ENCODE data around the gene KRT75. TPM values are rescaled to one million over a fixed set of nuclear protein-coding genes. Genes with fewer than 3 reads are reported as not detected.

Gene KRT75
- total and polyA plus RNA-seq, 2 of the 4 experiments (the other 2 are of a cell fraction) = not detected

DNA sequence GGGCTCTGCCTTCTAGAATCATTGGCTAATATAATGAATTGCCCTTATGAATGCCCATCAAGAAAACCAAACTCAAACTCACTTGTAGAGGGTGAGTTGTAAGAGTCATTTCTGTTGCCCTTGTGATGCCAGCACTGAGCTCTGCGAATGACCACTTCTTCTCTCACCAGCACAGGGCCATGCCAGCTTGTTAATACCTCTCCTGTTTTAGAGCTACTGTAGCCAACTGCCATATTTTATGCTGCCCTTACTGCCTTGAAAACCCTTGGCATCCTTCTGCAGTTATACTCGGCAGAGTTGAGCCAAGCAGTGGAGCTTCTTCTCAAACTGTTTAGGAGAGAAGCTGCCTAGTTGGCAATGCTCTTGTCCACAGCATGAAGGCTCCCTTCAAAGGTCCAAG is 8.1 kb downstream of the KRT75 start:
- H3K4ac ChIP-seq (ENCODE audit: low read depth, low read length) = no peak overlapping the region
- CTCF ChIA-PET = no interaction called here
- in situ Hi-C loops (cut with MboI; ENCODE audit: low sequenced_read_pairs) = no loop called here
- no peak overlapping the region for H2BK15ac ChIP-seq (ENCODE audit: low read depth, low read length)
- DNase-seq (no peak), ATAC-seq (ENCODE audit: low read depth) (no peak)
- no peak overlapping the region for H2BK20ac ChIP-seq (ENCODE audit: low read depth, low read length)
- WGBS, 2 experiments (ENCODE audit: extremely low coverage in 2 of 2, insufficient read length in 1 of 2) = 29% methylated on average over 1 of the region's 2 CpGs; no CpG with 5 or more reads in 1 of the 2 experiments
- H3K4me2 ChIP-seq (ENCODE audit: low read depth, low read length) = no peak overlapping the region
- POLR2A ChIA-PET (ENCODE audit: unreplicated experiment) = no interaction called here
- H3K27ac ChIP-seq (ENCODE audit: insufficient read depth, low read length) = no peak overlapping the region
- peaks cover 73% of the 10 kb centered on the region for H3K27me3 ChIP-seq (ENCODE audit: control insufficient read depth, insufficient read depth, low read length)
- no peaks in the 10 kb centered on the region for H4K20me1 ChIP-seq (ENCODE audit: insufficient read depth, low read length)
- no TSS peak for BruUV-seq (replicated peaks)
- no peak overlapping the region for H2AK9ac ChIP-seq (replicated peaks; ENCODE audit: low read depth, low read length, poor library complexity)
- no peak overlapping the region for H3K4me3 ChIP-seq (ENCODE audit: insufficient read depth, low read depth, low read length)
- H2BK5ac ChIP-seq (ENCODE audit: low read depth, low read length, poor library complexity, severe bottlenecking) = no peak overlapping the region
- TF ChIP-seq MXI1 (IDR thresholded peaks at IDR 0.05; ENCODE audit: borderline replicate concordance, low read depth, low read length) (no peak), MAFK (IDR thresholded peaks at IDR 0.05; ENCODE audit: low read depth, low read length) (no peak), ELK1 (IDR thresholded peaks at IDR 0.05; ENCODE audit: borderline replicate concordance, low read depth, low read length) (no peak), NFE2L2 (IDR thresholded peaks at IDR 0.05; ENCODE audit: low read depth, low read length) (no peak), CEBPB (IDR thresholded peaks at IDR 0.05; ENCODE audit: low read depth, low read length) (no peak), BHLHE40 (IDR thresholded peaks at IDR 0.05; ENCODE audit: low read depth, low read length) (no peak), USF2 (IDR thresholded peaks at IDR 0.05; ENCODE audit: low read depth, low read length) (no peak), POLR2A (IDR thresholded peaks at IDR 0.05; ENCODE audit: low read depth, low read length) (no peak), SMC3 (IDR thresholded peaks at IDR 0.05; ENCODE audit: low read depth, low read length) (no peak), MAZ (IDR thresholded peaks at IDR 0.05; ENCODE audit: borderline replicate concordance, low read depth, low read length) (no peak), CTCF (conservative IDR thresholded peaks at IDR 0.05; ENCODE audit: low read depth, low read length) (no peak), RAD21 (IDR thresholded peaks at IDR 0.05; ENCODE audit: low read length) (no peak), RCOR1 (IDR thresholded peaks at IDR 0.05; ENCODE audit: insufficient replicate concordance, low read length) (no peak), RFX5 (IDR thresholded peaks at IDR 0.05; ENCODE audit: low read depth, low read length) (no peak), FOS (IDR thresholded peaks at IDR 0.05; ENCODE audit: low read depth, low read length) (no peak), CHD1 (IDR thresholded peaks at IDR 0.05; ENCODE audit: low read depth, low read length) (no peak)
- H3K56ac ChIP-seq (ENCODE audit: extremely low read depth, insufficient read depth, low read length) = no peak overlapping the region
- no peaks in the 10 kb centered on the region for H3K36me3 ChIP-seq (ENCODE audit: control insufficient read depth, insufficient read depth, low read length)
- no peak overlapping the region for H4K91ac ChIP-seq (ENCODE audit: insufficient read depth, low read depth, low read length)
- H2AFZ ChIP-seq (replicated peaks; ENCODE audit: low read length, poor library complexity) = no peak overlapping the region
- no peak overlapping the region for H4K5ac ChIP-seq (ENCODE audit: low read depth, low read length)
- no peak overlapping the region for H3K23ac ChIP-seq (ENCODE audit: low read depth, low read length)
- dilution Hi-C loops (cut with HindIII; ENCODE audit: low sequenced_read_pairs, unreplicated experiment) = no loop called here
- no peaks in the 10 kb centered on the region for H3K9me3 ChIP-seq (ENCODE audit: control insufficient read depth, insufficient read depth, low read length)
- intact Hi-C loops (cut with micrococcal nuclease) = no loop called here
- H4K8ac ChIP-seq (ENCODE audit: low read depth in 2 of 2, low read length in 2 of 2) = no peak overlapping the region
- no peak overlapping the region for H2AK5ac ChIP-seq (ENCODE audit: low read depth, low read length)
- no peak overlapping the region for H2BK120ac ChIP-seq (ENCODE audit: low read depth, low read length)
- H3K9ac ChIP-seq (ENCODE audit: low read depth, low read length) = no peak overlapping the region
- H3K14ac ChIP-seq (replicated peaks; ENCODE audit: low read depth, low read length) = no peak overlapping the region
- H3K4me1 ChIP-seq (ENCODE audit: control insufficient read depth, insufficient read depth, low read length) = no peaks in the 10 kb centered on the region
- no peak overlapping the region for H3K18ac ChIP-seq (ENCODE audit: low read depth, low read length)
- no peaks in the 10 kb centered on the region for H3K9me1 ChIP-seq (ENCODE audit: insufficient read depth, low read length)
- H3K79me1 ChIP-seq (ENCODE audit: low read depth in 1 of 2, low read length in 2 of 2) = no peaks in the 10 kb centered on the region

Measured in IMR-90 (cell line).